Measurements from ENCODE around the gene SHKBP1.
A peak's percentile ranks its signal among the peaks of the same experiment; 100 is the strongest.

DNA sequence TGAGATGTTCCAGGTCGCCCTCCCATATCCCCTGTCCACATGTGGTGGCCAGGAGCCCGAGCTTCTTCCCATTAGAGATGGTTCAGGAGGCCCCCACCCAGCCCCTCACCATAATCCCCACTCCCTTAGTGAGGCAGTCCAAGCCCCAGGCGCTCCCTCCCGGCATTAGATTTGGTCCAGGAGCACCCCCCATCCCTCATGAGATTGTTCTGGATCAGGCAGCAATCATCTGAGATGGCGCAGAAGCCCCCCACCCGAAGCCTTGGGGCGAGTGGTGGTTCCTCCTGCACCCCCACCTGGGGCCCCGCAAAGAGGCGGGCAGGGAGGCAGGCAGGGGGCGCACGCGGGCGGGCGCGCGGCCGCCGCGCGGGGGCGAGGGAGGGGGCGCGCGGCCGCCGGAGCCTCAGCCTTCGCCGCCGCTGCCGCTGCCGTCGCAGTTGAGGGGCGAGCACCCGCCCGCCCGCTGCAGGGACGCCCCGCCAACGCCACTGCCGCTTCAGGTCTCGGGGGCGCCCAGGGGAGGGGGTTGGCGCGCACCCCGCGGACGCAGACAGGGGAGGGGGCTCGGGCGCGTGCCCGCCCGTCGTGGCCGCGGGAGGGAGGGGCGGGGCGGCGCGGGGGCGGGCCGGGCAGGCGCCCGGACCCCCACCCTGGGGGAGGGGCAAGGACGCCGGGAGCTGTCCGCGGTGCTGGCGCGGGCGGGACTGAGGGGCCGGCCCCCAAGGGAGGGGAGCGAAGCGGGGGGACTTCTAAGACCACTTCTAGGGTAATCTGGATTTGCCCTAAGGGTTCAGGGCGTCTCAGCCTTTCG lies 46.4 kb upstream of the SHKBP1 start:
- TF ChIP-seq, protein P1, sequence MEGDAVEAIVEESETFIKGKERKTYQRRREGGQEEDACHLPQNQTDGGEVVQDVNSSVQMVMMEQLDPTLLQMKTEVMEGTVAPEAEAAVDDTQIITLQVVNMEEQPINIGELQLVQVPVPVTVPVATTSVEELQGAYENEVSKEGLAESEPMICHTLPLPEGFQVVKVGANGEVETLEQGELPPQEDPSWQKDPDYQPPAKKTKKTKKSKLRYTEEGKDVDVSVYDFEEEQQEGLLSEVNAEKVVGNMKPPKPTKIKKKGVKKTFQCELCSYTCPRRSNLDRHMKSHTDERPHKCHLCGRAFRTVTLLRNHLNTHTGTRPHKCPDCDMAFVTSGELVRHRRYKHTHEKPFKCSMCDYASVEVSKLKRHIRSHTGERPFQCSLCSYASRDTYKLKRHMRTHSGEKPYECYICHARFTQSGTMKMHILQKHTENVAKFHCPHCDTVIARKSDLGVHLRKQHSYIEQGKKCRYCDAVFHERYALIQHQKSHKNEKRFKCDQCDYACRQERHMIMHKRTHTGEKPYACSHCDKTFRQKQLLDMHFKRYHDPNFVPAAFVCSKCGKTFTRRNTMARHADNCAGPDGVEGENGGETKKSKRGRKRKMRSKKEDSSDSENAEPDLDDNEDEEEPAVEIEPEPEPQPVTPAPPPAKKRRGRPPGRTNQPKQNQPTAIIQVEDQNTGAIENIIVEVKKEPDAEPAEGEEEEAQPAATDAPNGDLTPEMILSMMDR (IDR thresholded peaks at IDR 0.05; ENCODE audit: insufficient read depth, low read depth, low read length) = no peak
- TF ChIP-seq EZH2 (IDR thresholded peaks at IDR 0.05; ENCODE audit: insufficient read depth, low read length) = peak; percentile 38

Data from astrocyte (in vitro differentiated cells and primary cell).